Activated CD4-positive, alpha-beta T cell treated with anti-CD3 and anti-CD28 coated beads for 4 hours (primary cell): Measurements from ENCODE around the gene OR6C3.
"Not testable (repeated sequence)": the region's sequence is repeated elsewhere in the genome, so short reads cannot be mapped to it uniquely, and the experiment has no call there.

Experiments
- DNase-seq, 2 donors: peaks; one replicate each; pipeline ENCODE4 v3.0.0-alpha.2; 2020

OR6C3 gene

DNA sequence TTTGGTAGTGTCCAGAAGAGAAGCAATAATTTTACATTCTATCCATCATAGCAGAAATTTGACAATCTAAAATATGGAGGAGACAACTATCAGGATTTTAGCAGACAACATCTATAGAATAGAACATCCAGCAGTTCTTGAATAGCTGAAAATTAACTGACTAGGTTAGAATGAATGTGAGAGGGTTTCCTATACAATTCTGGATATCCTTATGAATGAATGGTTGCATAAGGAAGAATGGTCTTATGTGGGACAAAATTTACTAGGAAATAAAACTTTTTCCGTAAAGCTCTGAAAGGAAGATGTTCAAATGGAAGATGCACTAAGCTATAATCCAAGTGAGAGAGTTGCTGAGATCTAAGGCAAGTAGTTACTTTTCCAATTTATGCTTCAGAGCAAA is at the start of gene OR6C3:
Gene OR6C3 (plus strand): TSS at position 301 of the 400 bp plus-strand sequence. CDS start 955 bp downstream, outside the sequence.
- no peak for DNase-seq

DNA sequence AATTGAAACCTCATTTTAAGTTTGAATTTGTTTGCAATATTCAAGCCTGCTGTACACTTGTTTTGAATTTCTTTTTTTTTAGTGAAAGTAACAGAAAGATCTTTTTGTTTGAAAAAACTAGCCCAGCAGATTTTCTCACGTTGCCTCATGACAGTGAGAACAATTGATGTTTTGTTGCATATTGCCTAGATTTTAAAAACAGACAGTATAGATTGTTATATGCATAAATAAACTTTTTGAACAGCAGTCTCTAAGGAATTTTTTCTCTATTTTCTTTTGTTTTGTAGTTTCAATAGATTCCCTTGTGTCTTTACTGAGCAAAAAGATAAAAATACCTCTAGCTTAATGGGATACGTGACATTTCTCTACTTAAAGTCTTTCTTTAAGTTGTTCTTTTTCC is 49.6 kb upstream of the OR6C3 start:
- DNase-seq: no peak

DNA sequence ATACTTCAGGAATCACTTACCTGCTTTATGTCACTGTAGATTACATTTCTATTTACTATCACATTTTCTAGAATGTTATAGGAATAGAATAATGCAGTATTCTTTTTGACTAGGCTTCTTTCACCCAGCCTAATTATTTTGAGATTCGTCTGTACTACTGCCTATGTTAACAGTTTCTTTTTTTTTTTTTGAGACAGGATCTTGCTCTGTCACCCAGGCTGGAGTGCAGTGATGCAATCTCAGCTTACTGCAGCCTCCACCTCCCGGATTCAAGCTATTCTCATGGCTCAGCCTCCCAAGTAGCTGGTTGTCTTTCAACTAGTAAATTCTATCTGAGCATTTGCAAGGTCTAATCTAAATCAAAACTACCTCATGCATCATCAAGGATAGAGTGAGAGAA is 40.5 kb upstream of the OR6C3 start:
- no peak for DNase-seq

DNA sequence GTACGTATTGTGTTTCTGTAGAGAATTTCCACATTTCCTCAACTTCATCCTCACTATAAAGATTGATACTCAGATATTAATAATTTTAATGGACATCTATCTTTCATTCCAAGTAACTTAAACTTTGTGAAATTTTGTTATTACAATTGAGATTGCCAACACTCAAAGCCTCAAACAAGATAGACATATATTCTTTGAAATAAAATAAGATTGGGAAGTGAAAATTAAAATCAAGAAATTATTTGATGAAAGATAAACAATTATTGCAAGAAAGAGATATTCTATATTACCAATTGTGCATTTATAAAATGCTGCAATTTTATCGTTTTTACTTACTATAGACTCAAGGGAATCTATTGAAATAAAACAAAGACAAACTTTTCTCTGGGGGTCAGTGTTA is 34.1 kb upstream of the OR6C3 start, which contains the start of gene OR6C6:
Gene OR6C6 (minus strand): TSS at position 101 of the 400 bp plus-strand sequence. CDS start 1,337 bp downstream, outside the sequence.
- no peak for DNase-seq

DNA sequence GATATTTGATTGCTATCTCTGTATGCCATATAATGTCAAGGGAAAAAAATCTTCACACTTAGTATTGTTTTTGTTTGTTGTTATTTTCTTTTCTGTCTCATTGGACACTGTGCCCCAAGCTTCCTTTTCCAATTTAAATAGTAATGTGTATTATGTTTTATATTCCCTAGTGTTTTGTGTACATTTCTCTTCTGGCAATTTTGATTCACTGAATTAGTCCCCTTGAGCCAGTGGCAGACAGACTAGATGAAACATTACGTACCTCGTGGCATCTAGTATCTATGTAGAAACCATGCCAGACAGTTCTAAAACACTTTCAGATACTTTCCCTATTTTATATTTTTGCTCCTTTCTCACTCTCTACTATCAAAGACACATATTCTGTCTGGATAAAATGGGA is 16.5 kb upstream of the OR6C3 start, which contains the start of gene OR6C1:
Gene OR6C1 (plus strand): TSS at position 301 of the 400 bp plus-strand sequence. CDS start 6,257 bp downstream, outside the sequence.
- no peak for DNase-seq

DNA sequence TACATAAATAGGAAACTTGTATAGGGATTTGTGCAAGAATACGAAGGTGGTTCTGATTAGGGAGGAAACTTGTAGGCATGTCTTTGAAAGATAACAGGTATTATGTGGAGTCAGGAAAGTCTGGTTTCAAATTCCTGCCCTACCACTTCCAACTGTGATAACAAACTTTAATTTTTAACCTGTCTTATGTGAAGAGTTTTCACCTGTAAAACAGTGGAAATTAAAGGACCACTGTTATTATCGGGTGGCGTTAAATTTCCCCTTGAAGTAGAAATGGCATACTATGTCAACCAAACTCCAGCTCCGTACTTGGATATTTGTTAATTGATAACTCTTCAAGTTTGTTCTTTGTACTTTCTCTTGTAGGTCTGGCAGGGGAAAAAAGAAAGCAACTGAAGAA is 10.3 kb upstream of the OR6C3 start:
- DNase-seq: no peak

DNA sequence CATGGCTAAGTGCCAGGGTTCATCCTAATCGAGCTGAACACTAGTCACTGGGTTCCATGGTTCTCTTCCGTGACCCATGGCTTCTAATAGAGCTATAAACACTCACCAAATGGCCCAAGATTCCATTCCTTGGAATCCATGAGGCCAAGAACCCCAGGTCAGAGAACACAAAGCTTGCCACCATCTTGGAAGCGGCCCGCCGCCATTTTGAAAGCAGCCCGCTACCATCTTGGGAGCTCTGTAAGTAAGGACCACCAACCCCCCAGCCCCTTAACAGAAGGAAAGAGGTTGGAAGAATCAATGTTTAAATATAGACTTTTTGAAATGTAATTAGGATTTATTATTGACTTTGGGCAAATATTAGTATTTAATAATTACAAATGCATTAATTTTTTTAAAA is 4.7 kb upstream of the OR6C3 start:
- not testable (repeated sequence) for DNase-seq

DNA sequence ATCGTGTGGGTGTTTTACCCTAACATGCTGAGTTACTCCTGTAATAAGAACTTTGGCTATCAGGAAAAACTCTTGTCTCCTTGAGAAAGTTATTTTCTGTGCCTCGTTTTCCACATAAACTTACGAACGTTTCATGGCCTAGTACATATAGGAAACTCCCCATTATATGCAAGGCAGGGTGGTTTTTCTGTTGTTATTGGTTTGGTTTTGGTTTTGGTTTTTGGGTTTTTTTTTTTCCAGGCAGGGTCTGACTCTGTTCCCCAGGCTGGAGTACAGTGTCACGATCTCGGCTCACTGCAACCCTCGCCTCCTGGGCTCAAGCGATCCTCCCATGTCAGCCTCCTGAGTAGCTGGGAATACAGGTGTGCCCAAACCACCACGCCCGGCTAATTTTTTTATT is 5.5 kb downstream of the OR6C3 start:
- DNase-seq: no peak

DNA sequence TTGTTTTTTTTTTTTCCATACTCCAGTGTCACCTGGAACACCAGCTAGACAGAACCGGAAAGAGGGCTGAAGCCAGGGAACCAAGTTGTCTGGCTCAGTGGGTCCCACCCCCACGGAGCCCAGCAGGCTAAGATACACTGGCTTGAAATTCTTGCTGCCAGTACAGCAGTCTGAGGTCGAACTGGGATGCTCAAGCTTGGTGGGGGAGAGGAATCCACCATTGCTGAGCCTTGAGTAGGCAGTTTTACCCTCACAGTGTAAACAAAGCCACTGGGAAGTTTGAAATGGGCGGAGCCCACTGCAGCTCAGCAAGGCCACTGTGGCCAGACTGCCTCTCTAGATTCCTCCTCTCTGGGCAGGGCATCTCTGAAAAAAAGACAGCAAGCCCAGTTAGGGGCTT is 24.8 kb downstream of the OR6C3 start:
- not testable (repeated sequence) for DNase-seq

DNA sequence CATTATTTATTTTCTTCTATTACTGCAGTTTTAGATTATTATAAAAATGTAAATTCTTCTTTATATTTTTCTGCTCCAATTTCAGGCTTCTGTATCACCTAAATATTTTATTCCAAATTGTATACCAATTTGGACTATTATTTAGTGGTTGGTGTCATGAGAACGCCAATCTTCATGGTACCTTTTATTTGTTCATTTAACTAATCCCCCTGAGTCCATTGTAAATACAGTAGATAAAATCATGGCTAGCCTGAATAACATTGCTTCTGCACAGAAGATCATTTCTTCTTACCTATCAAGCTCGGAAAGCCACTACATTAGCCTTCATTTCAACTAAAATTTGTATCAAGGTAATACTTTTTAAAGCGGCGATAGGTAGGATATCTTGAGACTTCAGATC is 32.1 kb downstream of the OR6C3 start, which contains the start of gene OR6C75:
Gene OR6C75 (plus strand): TSS at position 301 of the 400 bp plus-strand sequence. CDS start 2,136 bp downstream, outside the sequence.
- no peak for DNase-seq

DNA sequence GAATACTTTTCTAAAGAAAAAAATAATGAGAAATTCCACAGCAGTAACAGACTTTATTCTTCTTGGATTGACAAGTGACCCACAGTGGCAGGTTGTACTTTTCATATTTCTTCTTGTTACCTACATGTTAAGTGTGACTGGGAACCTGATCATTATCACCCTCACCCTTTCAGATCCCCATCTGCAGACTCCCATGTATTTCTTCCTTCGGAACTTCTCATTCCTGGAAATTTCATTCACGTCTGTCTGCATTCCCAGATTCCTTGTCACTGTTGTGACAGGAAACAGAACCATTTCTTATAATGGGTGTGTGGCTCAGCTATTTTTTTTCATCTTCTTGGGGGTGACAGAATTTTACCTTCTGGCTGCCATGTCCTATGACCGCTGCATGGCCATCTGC is 34.5 kb downstream of the OR6C3 start:
- no peak for DNase-seq

DNA sequence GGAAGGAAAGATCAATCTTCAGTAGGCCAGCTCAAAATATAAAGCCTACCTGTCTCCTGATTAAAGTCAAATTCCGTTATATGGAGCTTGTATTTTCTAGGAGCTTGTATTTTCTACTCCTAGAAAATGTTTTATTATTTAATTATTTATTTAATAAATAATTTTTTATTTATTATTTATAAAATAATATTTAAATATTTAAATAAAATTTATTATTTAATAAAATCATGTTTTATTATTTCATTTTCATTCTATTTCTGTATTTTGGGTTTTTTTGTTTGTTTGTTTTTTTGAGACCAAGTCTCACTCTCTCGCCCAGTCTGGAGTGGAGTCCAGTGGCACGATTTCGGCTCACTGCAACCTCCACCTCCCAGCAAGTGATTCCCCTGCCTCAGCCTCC is 42.0 kb downstream of the OR6C3 start:
- DNase-seq: no peak
